22Rv1 (cell line): ENCODE data around the gene ADGRD1.

ENCODE experiments used
- ZFX ChIP-seq: fragments of 450-650 bp; IDR thresholded peaks from 2 replicates; pipeline ENCODE4 v1.6.1; 2017; ENCODE audit warnings: antibody characterized with exemption, borderline replicate concordance
- TF ChIP-seq, protein P1 (sequence below): fragments of 450-650 bp; IDR thresholded peaks from 2 replicates; pipeline ENCODE4 v1.5.1; 2017; ENCODE audit warnings: mild to moderate bottlenecking

DNA sequence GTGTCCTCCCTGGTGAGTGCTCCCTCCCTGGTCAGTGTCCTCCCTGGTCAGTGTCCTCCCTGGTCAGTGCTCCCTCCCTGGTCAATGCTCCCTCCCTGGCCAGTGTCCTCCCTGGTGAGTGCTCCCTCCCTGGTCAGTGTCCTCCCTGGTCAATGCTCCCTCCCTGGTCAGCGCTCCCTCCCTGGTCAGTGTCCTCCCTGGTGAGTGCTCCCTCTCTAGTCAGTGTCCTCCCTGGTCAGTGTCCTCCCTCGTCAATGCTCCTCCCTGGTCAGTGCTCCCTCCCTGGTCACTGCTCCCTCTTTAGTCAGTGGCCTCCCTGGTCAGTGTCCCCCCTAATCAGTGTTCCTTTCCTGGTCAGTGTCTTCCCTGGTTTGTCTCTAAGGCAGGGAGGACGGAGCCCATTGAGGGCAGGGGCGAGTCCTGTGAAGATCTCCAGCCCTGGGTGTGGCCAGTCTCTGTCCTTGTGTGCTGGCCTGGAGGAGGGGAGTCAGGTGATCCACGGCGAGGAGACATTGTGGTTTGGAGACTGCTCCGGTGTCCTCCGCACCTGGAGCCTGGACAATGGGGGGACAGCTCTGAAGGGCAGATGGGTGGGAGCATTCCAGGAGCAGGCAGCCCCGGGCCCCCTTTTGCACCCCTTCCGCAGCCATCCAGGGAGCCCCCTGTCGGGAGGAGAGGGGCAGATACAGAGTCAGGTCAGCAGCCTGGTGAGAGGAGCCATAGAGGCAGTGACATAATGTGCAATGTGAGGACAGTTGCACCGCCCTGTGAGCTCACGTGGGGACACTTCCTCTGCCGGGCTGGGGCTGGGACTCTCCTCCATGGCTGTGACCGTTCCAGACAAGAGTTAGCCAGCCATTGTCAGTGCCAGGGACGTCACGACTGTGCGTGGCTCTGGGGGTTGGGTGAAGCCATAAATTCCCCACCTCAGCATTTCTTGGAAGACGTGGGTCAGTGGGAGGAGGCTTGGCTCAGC lies 93.4 kb downstream of the ADGRD1 start:
- TF ChIP-seq, protein P1, sequence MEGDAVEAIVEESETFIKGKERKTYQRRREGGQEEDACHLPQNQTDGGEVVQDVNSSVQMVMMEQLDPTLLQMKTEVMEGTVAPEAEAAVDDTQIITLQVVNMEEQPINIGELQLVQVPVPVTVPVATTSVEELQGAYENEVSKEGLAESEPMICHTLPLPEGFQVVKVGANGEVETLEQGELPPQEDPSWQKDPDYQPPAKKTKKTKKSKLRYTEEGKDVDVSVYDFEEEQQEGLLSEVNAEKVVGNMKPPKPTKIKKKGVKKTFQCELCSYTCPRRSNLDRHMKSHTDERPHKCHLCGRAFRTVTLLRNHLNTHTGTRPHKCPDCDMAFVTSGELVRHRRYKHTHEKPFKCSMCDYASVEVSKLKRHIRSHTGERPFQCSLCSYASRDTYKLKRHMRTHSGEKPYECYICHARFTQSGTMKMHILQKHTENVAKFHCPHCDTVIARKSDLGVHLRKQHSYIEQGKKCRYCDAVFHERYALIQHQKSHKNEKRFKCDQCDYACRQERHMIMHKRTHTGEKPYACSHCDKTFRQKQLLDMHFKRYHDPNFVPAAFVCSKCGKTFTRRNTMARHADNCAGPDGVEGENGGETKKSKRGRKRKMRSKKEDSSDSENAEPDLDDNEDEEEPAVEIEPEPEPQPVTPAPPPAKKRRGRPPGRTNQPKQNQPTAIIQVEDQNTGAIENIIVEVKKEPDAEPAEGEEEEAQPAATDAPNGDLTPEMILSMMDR = no peak
- TF ChIP-seq ZFX = no peak
